Natural killer cell treated with Interleukin-12 subunit alpha and Interleukin-12 subunit beta and Interleukin-15 and Interleukin-18, amount 100 ng/mL, for 72 hours (primary cell): ENCODE data around the gene HECW1. TPM values are rescaled to one million over a fixed set of nuclear protein-coding genes. Genes with fewer than 3 reads are reported as not detected.
"Not testable (repeated sequence)": the region's sequence is repeated elsewhere in the genome, so short reads cannot be mapped to it uniquely, and the experiment has no call there.

Experiments used
- ATAC-seq, 2 donors: fragments of 150-1000 bp; cut with Tn5 transposase in 1 of 2; sonication (Bioruptor Pico), chemical (Tn5 transposase) in 1 of 2; 2 replicates each; pipeline ENCODE4 v1.10.0; 2021
- DNase-seq: peaks from one replicate; pipeline ENCODE4 v3.0.0; 2022; ENCODE audit warnings: low spot score
- H3K27ac Mint-ChIP-seq, 2 donors: 1 replicate in 1 of 2; 2 replicates in 1 of 2; pipeline ENCODE4 v1.8.0; 2022; ENCODE audit warnings: mixed read lengths in 2 of 2, mild to moderate bottlenecking in 1 of 2, moderate library complexity in 1 of 2
- H3K27me3 Mint-ChIP-seq, 2 donors: 1 replicate in 1 of 2; 2 replicates in 1 of 2; pipeline ENCODE4 v1.8.0; 2022; ENCODE audit warnings: mixed read lengths in 2 of 2
- H3K36me3 Mint-ChIP-seq: one replicate; pipeline ENCODE4 v1.8.0; 2022; ENCODE audit warnings: mixed read lengths
- H3K4me1 Mint-ChIP-seq, 2 donors: 1 replicate in 1 of 2; 2 replicates in 1 of 2; pipeline ENCODE4 v1.8.0; 2022; ENCODE audit warnings: low read depth in 2 of 2, mixed read lengths in 2 of 2, mild to moderate bottlenecking in 1 of 2
- H3K4me3 Mint-ChIP-seq: one replicate; pipeline ENCODE4 v1.8.0; 2022; ENCODE audit warnings: mixed read lengths
- H3K9me3 Mint-ChIP-seq: 2 replicates; pipeline ENCODE4 v1.8.0; 2022; ENCODE audit warnings: mixed read lengths
- total RNA-seq, 2 donors: library from RNA; stranded (reverse); gene quantifications; one replicate each; pipeline ENCODE4 v1.2.3, GENCODE V29; 2022

The HECW1 gene
- total RNA-seq, 2 donors from 2014 or later = not detected

GRCh38 chr7:43192806-43193460, 80.5 kb downstream of the HECW1 start:
- DNase-seq (no peak), ATAC-seq (no peak)
- no peaks in the 10 kb centered on the region for H3K9me3 Mint-ChIP-seq
- H3K4me3 Mint-ChIP-seq = no peak overlapping the region
- H3K27me3 Mint-ChIP-seq = peaks cover 6 to 12% of the 10 kb centered on the region in 2 donors
- H3K4me1 Mint-ChIP-seq = no peaks in the 10 kb centered on the region
- H3K27ac Mint-ChIP-seq = no peak overlapping the region
- no peaks in the 10 kb centered on the region for H3K36me3 Mint-ChIP-seq

- H3K9me3 Mint-ChIP-seq = no peaks in the 10 kb centered on the region
- H3K36me3 Mint-ChIP-seq = no peaks in the 10 kb centered on the region
- H3K4me1 Mint-ChIP-seq = no peaks in the 10 kb centered on the region
- ATAC-seq = no peak
- H3K27ac Mint-ChIP-seq = no peak overlapping the region
- H3K27me3 Mint-ChIP-seq = peaks cover 6 to 8% of the 10 kb centered on the region in 2 donors
- H3K4me3 Mint-ChIP-seq = no peak overlapping the region
- DNase-seq = no peak
Measured at GRCh38 chr7:43193893-43194292, 81.4 kb downstream of the HECW1 start.

GRCh38 chr7:43195256-43195655, 82.8 kb downstream of the HECW1 start:
- Mint-ChIP-seq H3K4me1 (no peaks in the 10 kb centered on the region), H3K9me3 (no peaks in the 10 kb centered on the region), H3K36me3 (no peaks in the 10 kb centered on the region), H3K4me3 (no peak overlapping the region), H3K27ac (no peak overlapping the region), H3K27me3 (peaks cover 0 to 4% of the 10 kb centered on the region in 2 donors)
- DNase-seq (no peak), ATAC-seq (peak in 1 of 2 donors; percentile 43)

GRCh38 chr7:43195768-43196167, 83.3 kb downstream of the HECW1 start:
- H3K36me3 Mint-ChIP-seq = no peaks in the 10 kb centered on the region
- DNase-seq (no peak), ATAC-seq (no peak)
- H3K27ac Mint-ChIP-seq = no peak overlapping the region
- H3K27me3 Mint-ChIP-seq = peaks cover under 1 to 4% of the 10 kb centered on the region in 2 donors
- no peaks in the 10 kb centered on the region for H3K9me3 Mint-ChIP-seq
- no peaks in the 10 kb centered on the region for H3K4me1 Mint-ChIP-seq
- H3K4me3 Mint-ChIP-seq = no peak overlapping the region

GRCh38 chr7:43196379-43196778, 83.9 kb downstream of the HECW1 start:
- H3K4me1 Mint-ChIP-seq = no peaks in the 10 kb centered on the region
- no peak overlapping the region for H3K4me3 Mint-ChIP-seq
- no peak overlapping the region for H3K27ac Mint-ChIP-seq
- H3K9me3 Mint-ChIP-seq = no peaks in the 10 kb centered on the region
- H3K36me3 Mint-ChIP-seq = no peaks in the 10 kb centered on the region
- DNase-seq = no peak
- ATAC-seq = no peak
- peaks cover 4 to 7% of the 10 kb centered on the region in 2 donors for H3K27me3 Mint-ChIP-seq

- Mint-ChIP-seq H3K9me3 (no peaks in the 10 kb centered on the region), H3K27me3 (peaks cover 4 to 12% of the 10 kb centered on the region in 2 donors), H3K36me3 (no peaks in the 10 kb centered on the region), H3K4me3 (no peak overlapping the region), H3K27ac (no peak overlapping the region), H3K4me1 (no peaks in the 10 kb centered on the region)
- ATAC-seq (peak; percentile 39 to 48), DNase-seq (no peak)
Measured at GRCh38 chr7:43198016-43198415, 85.6 kb downstream of the HECW1 start.

GRCh38 chr7:43198599-43199090, 86.2 kb downstream of the HECW1 start:
- Mint-ChIP-seq H3K27ac (no peak overlapping the region), H3K9me3 (no peaks in the 10 kb centered on the region), H3K4me1 (no peaks in the 10 kb centered on the region), H3K36me3 (no peaks in the 10 kb centered on the region), H3K27me3 (peaks cover 2 to 12% of the 10 kb centered on the region in 2 donors), H3K4me3 (no peak overlapping the region)
- DNase-seq = no peak
- no peak for ATAC-seq

- no peak overlapping the region for H3K4me3 Mint-ChIP-seq
- H3K4me1 Mint-ChIP-seq = no peaks in the 10 kb centered on the region
- H3K9me3 Mint-ChIP-seq = no peaks in the 10 kb centered on the region
- no peak overlapping the region for H3K27ac Mint-ChIP-seq
- DNase-seq (no peak), ATAC-seq (no peak)
- H3K27me3 Mint-ChIP-seq = peaks cover 4 to 12% of the 10 kb centered on the region in 2 donors
- H3K36me3 Mint-ChIP-seq = no peaks in the 10 kb centered on the region
Measured at GRCh38 chr7:43199371-43200160, 87.1 kb downstream of the HECW1 start.

GRCh38 chr7:43201912-43202311, 89.5 kb downstream of the HECW1 start:
- Mint-ChIP-seq H3K4me3 (no peak overlapping the region), H3K9me3 (no peaks in the 10 kb centered on the region), H3K4me1 (no peaks in the 10 kb centered on the region), H3K27ac (no peak overlapping the region), H3K27me3 (peaks cover 6 to 21% of the 10 kb centered on the region in 2 donors), H3K36me3 (no peaks in the 10 kb centered on the region)
- DNase-seq (no peak), ATAC-seq (no peak)

GRCh38 chr7:43204081-43204480, 91.6 kb downstream of the HECW1 start:
- H3K27me3 Mint-ChIP-seq = peaks cover 12 to 36% of the 10 kb centered on the region in 2 donors
- H3K9me3 Mint-ChIP-seq = no peaks in the 10 kb centered on the region
- no peaks in the 10 kb centered on the region for H3K36me3 Mint-ChIP-seq
- no peak overlapping the region for H3K27ac Mint-ChIP-seq
- ATAC-seq = no peak
- no peak overlapping the region for H3K4me3 Mint-ChIP-seq
- no peaks in the 10 kb centered on the region for H3K4me1 Mint-ChIP-seq
- no peak for DNase-seq

GRCh38 chr7:43205171-43205795, 92.8 kb downstream of the HECW1 start:
- Mint-ChIP-seq H3K4me3 (no peak overlapping the region), H3K9me3 (no peaks in the 10 kb centered on the region), H3K36me3 (no peaks in the 10 kb centered on the region), H3K4me1 (no peaks in the 10 kb centered on the region), H3K27ac (no peak overlapping the region), H3K27me3 (peaks cover 16 to 48% of the 10 kb centered on the region in 2 donors)
- DNase-seq (no peak), ATAC-seq (no peak)

GRCh38 chr7:43208242-43208641, 95.8 kb downstream of the HECW1 start:
- no peaks in the 10 kb centered on the region for H3K9me3 Mint-ChIP-seq
- ATAC-seq (no peak), DNase-seq (no peak)
- H3K4me3 Mint-ChIP-seq = no peak overlapping the region
- H3K27me3 Mint-ChIP-seq = peaks cover 16 to 45% of the 10 kb centered on the region in 2 donors
- H3K27ac Mint-ChIP-seq = no peak overlapping the region
- H3K36me3 Mint-ChIP-seq = no peaks in the 10 kb centered on the region
- H3K4me1 Mint-ChIP-seq = no peaks in the 10 kb centered on the region

GRCh38 chr7:43210539-43210938, 98.1 kb downstream of the HECW1 start:
- not testable (repeated sequence) for H3K4me3 Mint-ChIP-seq, DNase-seq, H3K4me1 Mint-ChIP-seq, H3K36me3 Mint-ChIP-seq, H3K9me3 Mint-ChIP-seq, ATAC-seq, H3K27ac Mint-ChIP-seq
- peaks cover 16 to 54% of the 10 kb centered on the region in 2 donors for H3K27me3 Mint-ChIP-seq

- H3K9me3 Mint-ChIP-seq = no peaks in the 10 kb centered on the region
- no peak for DNase-seq
- H3K4me3 Mint-ChIP-seq = no peak overlapping the region
- H3K27me3 Mint-ChIP-seq = peaks cover 15 to 48% of the 10 kb centered on the region in 2 donors
- H3K4me1 Mint-ChIP-seq = no peaks in the 10 kb centered on the region
- no peak overlapping the region for H3K27ac Mint-ChIP-seq
- no peaks in the 10 kb centered on the region for H3K36me3 Mint-ChIP-seq
- no peak for ATAC-seq
Measured at GRCh38 chr7:43211286-43211685, 98.8 kb downstream of the HECW1 start.
